ENCODE data around the gene FCN1.

GRCh38 chr9:134912126-134912840, 5.4 kb downstream of the FCN1 start:
- TF ChIP-seq, protein P1, sequence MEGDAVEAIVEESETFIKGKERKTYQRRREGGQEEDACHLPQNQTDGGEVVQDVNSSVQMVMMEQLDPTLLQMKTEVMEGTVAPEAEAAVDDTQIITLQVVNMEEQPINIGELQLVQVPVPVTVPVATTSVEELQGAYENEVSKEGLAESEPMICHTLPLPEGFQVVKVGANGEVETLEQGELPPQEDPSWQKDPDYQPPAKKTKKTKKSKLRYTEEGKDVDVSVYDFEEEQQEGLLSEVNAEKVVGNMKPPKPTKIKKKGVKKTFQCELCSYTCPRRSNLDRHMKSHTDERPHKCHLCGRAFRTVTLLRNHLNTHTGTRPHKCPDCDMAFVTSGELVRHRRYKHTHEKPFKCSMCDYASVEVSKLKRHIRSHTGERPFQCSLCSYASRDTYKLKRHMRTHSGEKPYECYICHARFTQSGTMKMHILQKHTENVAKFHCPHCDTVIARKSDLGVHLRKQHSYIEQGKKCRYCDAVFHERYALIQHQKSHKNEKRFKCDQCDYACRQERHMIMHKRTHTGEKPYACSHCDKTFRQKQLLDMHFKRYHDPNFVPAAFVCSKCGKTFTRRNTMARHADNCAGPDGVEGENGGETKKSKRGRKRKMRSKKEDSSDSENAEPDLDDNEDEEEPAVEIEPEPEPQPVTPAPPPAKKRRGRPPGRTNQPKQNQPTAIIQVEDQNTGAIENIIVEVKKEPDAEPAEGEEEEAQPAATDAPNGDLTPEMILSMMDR (IDR thresholded peaks at IDR 0.05), result no peak
- TF ChIP-seq POLR2A (IDR thresholded peaks at IDR 0.05), result no peak
